Choroid plexus epithelial cell (primary cell): Measurements from ENCODE around the gene HIVEP3.

Source experiments
- DNase-seq: peaks from one replicate; pipeline ENCODE4 v3.0.0-alpha.2; 2010; ENCODE audit warnings: low read depth
- H3K4me3 ChIP-seq: 2 replicates; pipeline ENCODE4 v1.5.1; 2011; ENCODE audit warnings: low read depth, mild to moderate bottlenecking, control low read depth, low read length, moderate library complexity
- CTCF ChIP-seq: conservative IDR thresholded peaks from 2 replicates; pipeline ENCODE4 v1.5.1; 2011; ENCODE audit warnings: low read depth, mild to moderate bottlenecking, control low read depth, inconsistent platforms, low read length, moderate library complexity

Gene HIVEP3

GRCh38 chr1:41671116-41671755 lies 247.5 kb downstream of the HIVEP3 start:
- TF ChIP-seq CTCF = no peak
- H3K4me3 ChIP-seq = no peak overlapping the region
- DNase-seq = no peak

GRCh38 chr1:41670217-41670957 lies 248.3 kb downstream of the HIVEP3 start:
- DNase-seq = peak; percentile 68

GRCh38 chr1:41668967-41669366 lies 249.8 kb downstream of the HIVEP3 start:
- TF ChIP-seq CTCF = no peak
- no peak for DNase-seq
- H3K4me3 ChIP-seq = no peak overlapping the region

More at GRCh38 chr1:41670217-41670957, 248.3 kb downstream of the HIVEP3 start:
- no peak for TF ChIP-seq CTCF
- no peak overlapping the region for H3K4me3 ChIP-seq

- no peak for TF ChIP-seq CTCF
- H3K4me3 ChIP-seq = no peak overlapping the region
- no peak for DNase-seq
Observed at GRCh38 chr1:41668054-41668660, 250.6 kb downstream of the HIVEP3 start.

GRCh38 chr1:41666981-41667631 lies 251.6 kb downstream of the HIVEP3 start:
- TF ChIP-seq CTCF = no peak
- H3K4me3 ChIP-seq = no peak overlapping the region
- DNase-seq = peak; percentile 54

GRCh38 chr1:41665962-41666917 lies 252.5 kb downstream of the HIVEP3 start:
- no peak for TF ChIP-seq CTCF
- no peak overlapping the region for H3K4me3 ChIP-seq
- no peak for DNase-seq
